Activated CD8-positive, alpha-beta memory T cell treated with anti-CD3 and anti-CD28 coated beads for 4 hours (primary cell): ENCODE results near the gene FBXW11.

Experiments
- DNase-seq, 2 donors: peaks; one replicate each; pipeline ENCODE4 v3.0.0-alpha.2; 2020; ENCODE audit warnings: low read depth in 2 of 2

FBXW11 gene

GRCh38 chr5:172006321-172007174 lies at the start of gene FBXW11:
Gene FBXW11 (minus strand): TSS chr5:172006638. CDS start chr5:172006502, 136 bp downstream.
- peak; percentile 86 to 96 for DNase-seq

- DNase-seq = no peak
Measured at GRCh38 chr5:172055996-172056395, 49.6 kb upstream of the FBXW11 start.

- DNase-seq = no peak
Measured at GRCh38 chr5:172055421-172055820, 49.0 kb upstream of the FBXW11 start.

- no peak for DNase-seq
Measured at GRCh38 chr5:172054611-172055153, 48.2 kb upstream of the FBXW11 start.

GRCh38 chr5:172052450-172053236 lies 46.2 kb upstream of the FBXW11 start:
- no peak for DNase-seq

GRCh38 chr5:172051643-172052339 lies 45.4 kb upstream of the FBXW11 start:
- DNase-seq = no peak

GRCh38 chr5:172050080-172050479 lies 43.6 kb upstream of the FBXW11 start:
- DNase-seq = no peak

GRCh38 chr5:172049226-172049796 lies 42.9 kb upstream of the FBXW11 start:
- no peak for DNase-seq

- no peak for DNase-seq
Measured at GRCh38 chr5:172048539-172049101, 42.2 kb upstream of the FBXW11 start.

- DNase-seq = no peak
Measured at GRCh38 chr5:172048170-172048422, 41.7 kb upstream of the FBXW11 start.

GRCh38 chr5:172046593-172046992 lies 40.2 kb upstream of the FBXW11 start:
- DNase-seq = no peak

GRCh38 chr5:172045315-172045632 lies 38.8 kb upstream of the FBXW11 start:
- DNase-seq = no peak

GRCh38 chr5:172044631-172045314 lies 38.3 kb upstream of the FBXW11 start:
- DNase-seq = no peak

- DNase-seq = no peak
Measured at GRCh38 chr5:172043865-172044264, 37.4 kb upstream of the FBXW11 start.

- no peak for DNase-seq
Measured at GRCh38 chr5:172042183-172042582, 35.7 kb upstream of the FBXW11 start.

GRCh38 chr5:172038167-172038566 lies 31.7 kb upstream of the FBXW11 start:
- no peak for DNase-seq

- DNase-seq = no peak
Measured at GRCh38 chr5:172035049-172035448, 28.6 kb upstream of the FBXW11 start.

GRCh38 chr5:172031894-172032461 lies 25.5 kb upstream of the FBXW11 start:
- no peak for DNase-seq

GRCh38 chr5:172029876-172030275 lies 23.4 kb upstream of the FBXW11 start:
- DNase-seq = no peak

- DNase-seq = no peak
Measured at GRCh38 chr5:172028167-172028566, 21.7 kb upstream of the FBXW11 start.
